ENCODE data around the gene XCL2.

Gene XCL2

DNA sequence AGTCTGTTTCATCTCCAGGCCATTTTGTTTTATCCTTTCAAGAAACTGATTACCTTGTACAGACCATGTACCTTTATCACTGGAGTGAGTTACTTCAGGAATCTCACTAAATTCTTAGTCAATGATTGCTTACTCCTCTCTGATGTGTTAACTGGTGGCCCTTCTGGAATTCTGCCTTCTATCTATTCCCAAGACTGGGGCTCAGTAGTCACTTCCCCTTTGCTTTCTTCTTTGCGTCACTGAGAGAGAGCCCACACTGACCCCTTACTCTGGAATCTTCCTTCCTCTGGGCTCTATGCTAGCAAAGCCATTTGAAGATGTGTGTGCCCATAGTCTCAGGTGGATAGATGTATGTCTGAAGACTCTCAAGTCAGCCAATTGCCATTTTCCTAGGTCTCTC, 34.6 kb downstream of the XCL2 start:
- TF ChIP-seq, protein P1, sequence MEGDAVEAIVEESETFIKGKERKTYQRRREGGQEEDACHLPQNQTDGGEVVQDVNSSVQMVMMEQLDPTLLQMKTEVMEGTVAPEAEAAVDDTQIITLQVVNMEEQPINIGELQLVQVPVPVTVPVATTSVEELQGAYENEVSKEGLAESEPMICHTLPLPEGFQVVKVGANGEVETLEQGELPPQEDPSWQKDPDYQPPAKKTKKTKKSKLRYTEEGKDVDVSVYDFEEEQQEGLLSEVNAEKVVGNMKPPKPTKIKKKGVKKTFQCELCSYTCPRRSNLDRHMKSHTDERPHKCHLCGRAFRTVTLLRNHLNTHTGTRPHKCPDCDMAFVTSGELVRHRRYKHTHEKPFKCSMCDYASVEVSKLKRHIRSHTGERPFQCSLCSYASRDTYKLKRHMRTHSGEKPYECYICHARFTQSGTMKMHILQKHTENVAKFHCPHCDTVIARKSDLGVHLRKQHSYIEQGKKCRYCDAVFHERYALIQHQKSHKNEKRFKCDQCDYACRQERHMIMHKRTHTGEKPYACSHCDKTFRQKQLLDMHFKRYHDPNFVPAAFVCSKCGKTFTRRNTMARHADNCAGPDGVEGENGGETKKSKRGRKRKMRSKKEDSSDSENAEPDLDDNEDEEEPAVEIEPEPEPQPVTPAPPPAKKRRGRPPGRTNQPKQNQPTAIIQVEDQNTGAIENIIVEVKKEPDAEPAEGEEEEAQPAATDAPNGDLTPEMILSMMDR (IDR thresholded peaks at IDR 0.05; ENCODE audit: control extremely low read depth, extremely low read depth, low read depth, missing control alignments): no peak
- ChIA-PET CTCF (interaction anchor here (1.2 to 1.7 kb wide), 4 partner anchors 13 to 69 kb away, joined by 3 to 5 read pairs (median 4); no protein-coding TSS in a partner anchor), POLR2A (interaction anchor here (1.2 kb wide), 1 partner anchor 11 kb away, joined by 3 read pairs; no protein-coding TSS in a partner anchor)
- no peak for DNase-seq (ENCODE audit: extremely low spot score)

DNA sequence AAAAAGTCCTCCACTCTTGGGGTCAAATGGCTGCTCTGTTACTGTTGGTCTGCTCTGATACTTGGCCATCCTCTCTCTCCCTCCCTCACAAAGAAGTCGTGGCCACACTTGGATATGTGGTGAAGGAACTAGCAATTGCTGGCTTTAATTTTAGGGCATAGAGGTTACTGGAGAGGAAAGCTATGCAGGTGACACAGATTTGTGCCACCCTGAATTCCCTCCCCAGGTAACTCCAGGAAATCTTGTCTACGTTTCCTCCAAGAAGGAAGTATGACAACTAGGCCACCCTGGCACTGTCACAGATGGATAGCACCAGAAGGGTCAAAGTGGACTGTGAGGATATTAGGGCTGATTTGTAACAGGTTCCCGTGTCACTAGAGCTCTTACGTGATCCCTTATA, 36.0 kb downstream of the XCL2 start:
- CTCF ChIA-PET: interaction anchor here (1.8 kb wide), 1 partner anchor 25 kb away, joined by 5 read pairs; no protein-coding TSS in a partner anchor
- TF ChIP-seq, protein P1 (IDR thresholded peaks at IDR 0.05; ENCODE audit: control extremely low read depth, extremely low read depth, low read depth, missing control alignments): no peak
- POLR2A ChIA-PET: no interaction called here
- no peak for DNase-seq (ENCODE audit: extremely low spot score)

DNA sequence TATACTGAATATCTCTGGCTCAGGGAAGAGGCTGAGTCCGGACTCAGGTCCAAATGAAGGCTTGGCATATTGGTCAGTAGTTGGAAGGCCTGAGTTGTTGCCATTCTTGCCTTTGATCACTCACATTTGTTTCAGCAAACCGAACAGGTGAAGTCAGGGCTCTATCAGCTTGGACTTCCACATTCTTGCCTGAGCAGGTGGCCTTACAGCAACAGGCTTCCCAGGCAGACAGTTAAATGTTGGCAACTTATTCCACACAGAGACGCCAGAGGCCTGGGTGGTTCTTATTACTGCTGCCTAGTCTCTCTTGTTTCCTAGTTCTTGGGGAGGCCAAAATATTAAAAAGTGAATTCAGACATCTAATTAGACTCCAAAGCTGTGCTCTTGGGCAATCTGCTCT, 36.6 kb downstream of the XCL2 start:
- CTCF ChIA-PET: interaction anchor here (1.3 to 1.8 kb wide), 2 partner anchors 25 to 28 kb away, joined by 4 to 5 read pairs; no protein-coding TSS in a partner anchor
- DNase-seq (ENCODE audit: extremely low spot score): no peak
- POLR2A ChIA-PET: no interaction called here
- TF ChIP-seq, protein P1 (IDR thresholded peaks at IDR 0.05; ENCODE audit: control extremely low read depth, extremely low read depth, low read depth, missing control alignments): no peak

DNA sequence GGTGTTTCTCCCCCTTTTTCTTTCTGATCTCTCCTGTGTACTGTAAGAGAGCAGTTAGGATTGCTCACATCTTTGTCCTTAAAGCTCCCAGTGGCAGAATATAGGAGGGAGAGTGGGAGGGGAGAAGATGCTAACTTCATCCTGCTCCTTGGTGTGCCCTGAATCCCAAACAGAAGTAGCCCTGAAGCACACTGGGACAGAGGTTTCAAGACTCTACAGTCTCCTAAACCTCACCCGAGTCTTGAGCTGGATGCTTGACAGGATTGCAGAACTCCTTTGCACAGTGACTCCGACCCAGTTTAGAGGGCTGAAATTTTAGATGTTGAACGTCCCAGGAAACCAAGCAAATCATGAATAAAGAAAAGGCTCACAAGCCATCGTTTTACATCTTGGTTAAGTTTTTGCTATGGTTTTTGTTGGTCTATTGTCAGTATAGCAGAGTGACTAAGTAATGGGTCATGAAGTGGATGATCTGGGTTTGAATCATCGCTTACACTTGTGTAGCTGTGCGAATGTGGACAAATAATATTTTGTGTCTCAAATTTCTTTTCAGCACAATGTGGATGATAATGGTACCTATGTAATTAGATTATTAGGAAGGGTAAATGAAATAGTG, 37.5 kb downstream of the XCL2 start:
- DNase-seq (ENCODE audit: extremely low spot score): no peak
- POLR2A ChIA-PET: no interaction called here
- CTCF ChIA-PET: interaction anchor here (1.2 to 1.3 kb wide), 2 partner anchors 27 to 59 kb away, joined by 3 to 4 read pairs; no protein-coding TSS in a partner anchor
- TF ChIP-seq, protein P1 (IDR thresholded peaks at IDR 0.05; ENCODE audit: control extremely low read depth, extremely low read depth, low read depth, missing control alignments): no peak

DNA sequence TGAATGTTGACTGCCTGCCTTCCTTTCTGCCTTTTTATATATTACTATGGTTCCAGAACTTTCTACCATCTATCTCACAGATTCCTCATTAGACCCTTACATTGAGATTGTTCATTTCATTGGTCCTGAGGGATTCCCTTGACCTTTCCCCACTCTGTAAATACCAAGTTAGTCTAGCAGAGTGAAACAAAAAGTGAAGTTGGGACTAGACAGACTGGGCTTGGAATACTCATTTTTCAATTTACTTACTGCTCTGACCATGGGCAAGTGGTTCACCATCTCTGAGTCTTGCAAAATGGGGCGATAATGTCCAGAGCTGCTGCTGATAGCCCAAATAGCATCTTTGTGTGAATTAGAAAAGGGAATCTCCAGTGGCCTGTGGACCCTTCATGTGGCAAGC, 38.8 kb downstream of the XCL2 start:
- ChIA-PET CTCF (interaction anchor here (1.2 kb wide), 1 partner anchor 58 kb away, joined by 3 read pairs; no protein-coding TSS in a partner anchor), POLR2A (no interaction called here)
- no peak for DNase-seq (ENCODE audit: extremely low spot score)
- TF ChIP-seq, protein P1 (IDR thresholded peaks at IDR 0.05; ENCODE audit: control extremely low read depth, extremely low read depth, low read depth, missing control alignments): no peak

DNA sequence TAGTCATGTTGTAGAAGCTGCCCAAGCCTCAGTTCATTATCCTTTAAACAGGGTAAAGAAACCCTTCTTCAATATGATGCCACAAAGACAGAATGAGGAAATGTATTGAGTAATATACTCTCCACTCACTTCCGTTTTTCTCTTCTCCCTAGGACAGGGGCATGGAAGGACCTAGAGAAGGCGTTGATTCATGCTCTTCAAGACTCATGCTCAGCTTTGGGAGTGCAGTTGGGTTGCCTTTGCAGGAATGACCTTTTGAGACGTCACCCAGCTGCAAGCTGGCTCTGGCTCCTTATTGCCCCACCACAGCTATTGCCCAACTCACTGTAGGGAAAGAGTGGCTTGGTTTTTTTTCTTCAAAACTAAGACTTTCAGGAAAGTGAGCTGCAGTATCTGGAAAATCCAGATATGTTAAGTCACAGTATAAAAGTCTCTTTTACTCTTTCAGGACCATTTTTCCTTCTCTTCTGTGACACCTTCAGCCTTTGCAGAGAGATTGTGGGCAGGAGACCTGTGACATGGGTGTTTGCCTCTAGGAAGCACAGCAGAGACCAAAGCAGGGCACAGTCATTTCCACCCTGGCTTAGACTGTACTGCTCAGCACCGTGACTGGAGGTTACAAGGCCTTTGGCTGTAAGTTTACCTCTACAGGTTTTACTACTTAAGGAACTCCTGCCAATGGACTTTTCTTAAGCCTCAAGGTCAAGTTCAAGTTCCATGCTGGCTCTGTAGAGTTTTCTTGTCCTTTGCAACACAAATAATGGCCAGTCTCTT, 39.5 kb downstream of the XCL2 start:
- CTCF ChIA-PET: interaction anchor here (1.0 to 3.2 kb wide), 8 partner anchors 8 to 161 kb away, joined by 3 to 13 read pairs (median 4); no protein-coding TSS in a partner anchor
- POLR2A ChIA-PET: no interaction called here
- DNase-seq (ENCODE audit: extremely low spot score): peak; percentile 19
- TF ChIP-seq, protein P1 (IDR thresholded peaks at IDR 0.05; ENCODE audit: control extremely low read depth, extremely low read depth, low read depth, missing control alignments): no peak
